Measurements from ENCODE around the gene RSPO3.

The RSPO3 gene

GRCh38 chr6:127198549-127198948, 80.1 kb downstream of the RSPO3 start:
- no peak for ATAC-seq (ENCODE audit: low read depth)
- no peak for TF ChIP-seq CTCF (IDR thresholded peaks at IDR 0.05; ENCODE audit: poor library complexity, severe bottlenecking)
- H3K4me3 ChIP-seq (ENCODE audit: severe bottlenecking) = no peak overlapping the region
- H3K4me1 ChIP-seq (ENCODE audit: insufficient read depth, poor library complexity, severe bottlenecking) = no peaks in the 10 kb centered on the region
- no peak for DNase-seq (ENCODE audit: low spot score)
- H3K36me3 ChIP-seq (ENCODE audit: low read depth) = no peaks in the 10 kb centered on the region
- no peaks in the 10 kb centered on the region for H3K9me3 ChIP-seq (ENCODE audit: severe bottlenecking)
- no peaks in the 10 kb centered on the region for H3K27me3 ChIP-seq (ENCODE audit: insufficient read depth, poor library complexity, severe bottlenecking)
- no peak overlapping the region for H3K27ac ChIP-seq (ENCODE audit: poor library complexity, severe bottlenecking)

GRCh38 chr6:127199470-127199869, 81.0 kb downstream of the RSPO3 start:
- TF ChIP-seq CTCF (IDR thresholded peaks at IDR 0.05; ENCODE audit: poor library complexity, severe bottlenecking) = no peak
- no peaks in the 10 kb centered on the region for H3K36me3 ChIP-seq (ENCODE audit: low read depth)
- H3K9me3 ChIP-seq (ENCODE audit: severe bottlenecking) = no peaks in the 10 kb centered on the region
- H3K27ac ChIP-seq (ENCODE audit: poor library complexity, severe bottlenecking) = no peak overlapping the region
- no peaks in the 10 kb centered on the region for H3K27me3 ChIP-seq (ENCODE audit: insufficient read depth, poor library complexity, severe bottlenecking)
- DNase-seq (ENCODE audit: low spot score) (no peak), ATAC-seq (ENCODE audit: low read depth) (no peak)
- H3K4me3 ChIP-seq (ENCODE audit: severe bottlenecking) = no peak overlapping the region
- H3K4me1 ChIP-seq (ENCODE audit: insufficient read depth, poor library complexity, severe bottlenecking) = no peaks in the 10 kb centered on the region

- no peak overlapping the region for H3K4me3 ChIP-seq (ENCODE audit: severe bottlenecking)
- no peaks in the 10 kb centered on the region for H3K27me3 ChIP-seq (ENCODE audit: insufficient read depth, poor library complexity, severe bottlenecking)
- TF ChIP-seq CTCF (IDR thresholded peaks at IDR 0.05; ENCODE audit: poor library complexity, severe bottlenecking) = no peak
- no peaks in the 10 kb centered on the region for H3K4me1 ChIP-seq (ENCODE audit: insufficient read depth, poor library complexity, severe bottlenecking)
- no peaks in the 10 kb centered on the region for H3K9me3 ChIP-seq (ENCODE audit: severe bottlenecking)
- H3K27ac ChIP-seq (ENCODE audit: poor library complexity, severe bottlenecking) = no peak overlapping the region
- no peak for DNase-seq (ENCODE audit: low spot score)
- ATAC-seq (ENCODE audit: low read depth) = no peak
- no peaks in the 10 kb centered on the region for H3K36me3 ChIP-seq (ENCODE audit: low read depth)
Measured at GRCh38 chr6:127200114-127200513, 81.6 kb downstream of the RSPO3 start.

- Histone ChIP-seq H3K9me3 (ENCODE audit: severe bottlenecking) (no peaks in the 10 kb centered on the region), H3K36me3 (ENCODE audit: low read depth) (no peaks in the 10 kb centered on the region), H3K27me3 (ENCODE audit: insufficient read depth, poor library complexity, severe bottlenecking) (no peaks in the 10 kb centered on the region), H3K4me3 (ENCODE audit: severe bottlenecking) (no peak overlapping the region), H3K27ac (ENCODE audit: poor library complexity, severe bottlenecking) (no peak overlapping the region), H3K4me1 (ENCODE audit: insufficient read depth, poor library complexity, severe bottlenecking) (no peaks in the 10 kb centered on the region)
- ATAC-seq (ENCODE audit: low read depth) = peak; percentile 86
- TF ChIP-seq CTCF (IDR thresholded peaks at IDR 0.05; ENCODE audit: poor library complexity, severe bottlenecking) = no peak
- no peak for DNase-seq (ENCODE audit: low spot score)
Measured at GRCh38 chr6:127201321-127201720, 82.8 kb downstream of the RSPO3 start.

GRCh38 chr6:127202676-127203075, 84.2 kb downstream of the RSPO3 start:
- H3K27ac ChIP-seq (ENCODE audit: poor library complexity, severe bottlenecking) = no peak overlapping the region
- peaks cover 8% of the 10 kb centered on the region for H3K4me1 ChIP-seq (ENCODE audit: insufficient read depth, poor library complexity, severe bottlenecking)
- no peak overlapping the region for H3K4me3 ChIP-seq (ENCODE audit: severe bottlenecking)
- no peaks in the 10 kb centered on the region for H3K9me3 ChIP-seq (ENCODE audit: severe bottlenecking)
- no peaks in the 10 kb centered on the region for H3K36me3 ChIP-seq (ENCODE audit: low read depth)
- no peaks in the 10 kb centered on the region for H3K27me3 ChIP-seq (ENCODE audit: insufficient read depth, poor library complexity, severe bottlenecking)
- no peak for TF ChIP-seq CTCF (IDR thresholded peaks at IDR 0.05; ENCODE audit: poor library complexity, severe bottlenecking)
- DNase-seq (ENCODE audit: low spot score) (no peak), ATAC-seq (ENCODE audit: low read depth) (no peak)
